Lower leg skin (tissue), 3 donors: Measurements from ENCODE around the gene THADA.

Experiments used
- CTCF ChIP-seq, 3 donors: fragments of 450-650 bp; IDR thresholded peaks; one replicate each; pipeline ENCODE4 v1.5.1; 2016; ENCODE audit warnings: antibody characterized with exemption in 3 of 3, mild to moderate bottlenecking in 3 of 3, moderate library complexity in 2 of 3
- POLR2A ChIP-seq, 2 donors: fragments of 450-650 bp; IDR thresholded peaks; one replicate each; pipeline ENCODE4 v1.6.1; 2016 to 2017; ENCODE audit warnings: antibody characterized with exemption in 2 of 2, mild to moderate bottlenecking in 1 of 2, moderate library complexity in 1 of 2

DNA sequence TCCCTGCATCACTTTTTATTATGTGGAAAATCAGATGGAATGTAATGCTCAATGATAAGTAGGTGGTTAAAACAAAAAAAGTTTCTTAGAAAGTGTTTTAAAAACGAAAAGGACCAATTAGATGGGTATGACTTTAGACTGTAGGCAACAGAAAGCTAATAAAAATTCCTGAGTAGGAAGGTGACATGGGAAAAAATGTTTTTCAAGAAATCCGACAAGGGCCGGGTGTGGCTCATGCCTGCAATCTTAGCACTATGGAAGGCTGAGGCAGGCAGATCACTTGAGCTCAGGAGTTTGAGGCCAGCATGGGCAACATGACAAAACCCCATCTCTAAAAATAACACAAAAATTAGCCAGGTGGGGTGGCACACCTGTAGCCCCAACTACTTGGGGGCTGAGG is 126.1 kb downstream of the THADA start:
- TF ChIP-seq POLR2A (IDR thresholded peaks at IDR 0.05), result no peak
- no peak for TF ChIP-seq CTCF (IDR thresholded peaks at IDR 0.05)
